ENCODE data around the gene NFE2L2.

The NFE2L2 gene

DNA sequence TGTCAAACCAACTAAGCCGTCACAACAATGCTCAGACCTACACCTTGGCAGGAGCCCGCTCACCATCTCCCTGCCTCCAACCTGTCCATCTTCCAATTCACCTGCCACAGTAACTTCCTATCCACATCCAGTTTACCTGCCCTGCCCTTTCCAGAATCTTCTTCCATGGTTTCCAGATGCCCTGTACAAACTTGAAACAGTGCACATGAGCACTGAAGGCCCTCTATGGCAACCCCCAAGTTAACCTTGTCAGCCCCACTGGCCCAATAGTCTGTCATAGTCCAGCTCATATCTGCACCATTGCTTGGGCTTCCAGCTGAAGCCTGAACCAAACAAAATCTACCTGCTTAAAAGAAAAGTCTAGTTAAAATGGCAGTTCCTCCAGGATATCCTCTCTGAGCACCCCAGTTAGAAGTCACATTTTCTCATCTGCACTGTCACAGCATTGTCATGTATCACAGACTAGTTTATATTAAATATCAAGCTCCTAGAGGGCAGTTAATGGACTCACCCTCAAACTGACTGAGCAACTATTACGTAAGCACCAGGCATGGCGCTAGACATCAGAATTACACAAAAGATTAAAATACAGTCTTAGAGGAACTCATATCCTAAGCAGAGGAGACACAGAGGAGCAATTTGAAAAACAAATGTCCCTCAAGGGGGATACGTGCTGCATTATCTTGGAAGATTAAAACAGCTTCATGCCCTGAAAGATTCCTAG is 11.6 kb downstream of the NFE2L2 start:
- ATAC-seq = no peak
- TF ChIP-seq POU6F1 (CRISPR knock-in tag; IDR thresholded peaks at IDR 0.05; ENCODE audit: borderline replicate concordance, low read depth) (no peak), ESRRG (CRISPR knock-in tag; IDR thresholded peaks at IDR 0.05) (no peak), ZNF70 (CRISPR knock-in tag; IDR thresholded peaks at IDR 0.05) (no peak), ZNF8 (CRISPR knock-in tag; IDR thresholded peaks at IDR 0.05) (no peak), ISL1 (CRISPR knock-in tag; IDR thresholded peaks at IDR 0.05) (no peak), PPARA (CRISPR knock-in tag; IDR thresholded peaks at IDR 0.05; ENCODE audit: borderline replicate concordance) (no peak), ARNTL (CRISPR knock-in tag; IDR thresholded peaks at IDR 0.05; ENCODE audit: borderline replicate concordance, low read depth) (no peak), ZNF565 (CRISPR knock-in tag; conservative IDR thresholded peaks at IDR 0.05; ENCODE audit: low read depth) (no peak), OSR1 (CRISPR knock-in tag; IDR thresholded peaks at IDR 0.05) (no peak), ZFP3 (CRISPR knock-in tag; IDR thresholded peaks at IDR 0.05) (no peak), RARB (CRISPR knock-in tag; IDR thresholded peaks at IDR 0.05) (no peak), ZC3H10 (CRISPR knock-in tag; IDR thresholded peaks at IDR 0.05) (no peak), TOX (CRISPR knock-in tag; IDR thresholded peaks at IDR 0.05; ENCODE audit: borderline replicate concordance) (no peak), TCF4 (CRISPR knock-in tag; IDR thresholded peaks at IDR 0.05; ENCODE audit: borderline replicate concordance) (no peak), BACH2 (CRISPR knock-in tag; IDR thresholded peaks at IDR 0.05; ENCODE audit: borderline replicate concordance) (no peak)
- TF ChIP-seq, protein P1, sequence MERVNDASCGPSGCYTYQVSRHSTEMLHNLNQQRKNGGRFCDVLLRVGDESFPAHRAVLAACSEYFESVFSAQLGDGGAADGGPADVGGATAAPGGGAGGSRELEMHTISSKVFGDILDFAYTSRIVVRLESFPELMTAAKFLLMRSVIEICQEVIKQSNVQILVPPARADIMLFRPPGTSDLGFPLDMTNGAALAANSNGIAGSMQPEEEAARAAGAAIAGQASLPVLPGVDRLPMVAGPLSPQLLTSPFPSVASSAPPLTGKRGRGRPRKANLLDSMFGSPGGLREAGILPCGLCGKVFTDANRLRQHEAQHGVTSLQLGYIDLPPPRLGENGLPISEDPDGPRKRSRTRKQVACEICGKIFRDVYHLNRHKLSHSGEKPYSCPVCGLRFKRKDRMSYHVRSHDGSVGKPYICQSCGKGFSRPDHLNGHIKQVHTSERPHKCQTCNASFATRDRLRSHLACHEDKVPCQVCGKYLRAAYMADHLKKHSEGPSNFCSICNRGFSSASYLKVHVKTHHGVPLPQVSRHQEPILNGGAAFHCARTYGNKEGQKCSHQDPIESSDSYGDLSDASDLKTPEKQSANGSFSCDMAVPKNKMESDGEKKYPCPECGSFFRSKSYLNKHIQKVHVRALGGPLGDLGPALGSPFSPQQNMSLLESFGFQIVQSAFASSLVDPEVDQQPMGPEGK (CRISPR knock-in tag; IDR thresholded peaks at IDR 0.05; ENCODE audit: borderline replicate concordance) = no peak

DNA sequence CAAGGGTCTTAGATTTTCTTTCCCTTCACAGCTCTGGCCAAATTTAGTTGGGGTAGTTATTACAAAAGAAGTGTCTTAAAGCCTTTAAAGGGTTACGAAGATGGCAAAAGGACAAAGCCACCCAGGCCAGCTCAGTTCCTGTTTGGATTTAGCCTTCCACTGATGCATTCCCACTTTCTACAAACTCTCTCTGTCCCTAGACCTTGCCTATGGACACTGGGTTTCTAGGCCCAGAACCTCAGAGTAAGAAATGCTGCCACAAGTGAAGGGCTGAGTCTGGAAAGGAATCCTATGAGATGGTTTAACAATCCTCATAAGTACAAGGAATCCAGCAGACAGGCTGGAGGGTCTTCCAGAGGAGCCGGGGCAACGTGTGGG is 13.4 kb downstream of the NFE2L2 start:
- ATAC-seq = no peak
- TF ChIP-seq, protein P1 (CRISPR knock-in tag; IDR thresholded peaks at IDR 0.05; ENCODE audit: borderline replicate concordance) = no peak
- TF ChIP-seq ESRRG (CRISPR knock-in tag; IDR thresholded peaks at IDR 0.05) (no peak), TSHZ2 (CRISPR knock-in tag; IDR thresholded peaks at IDR 0.05) (no peak), ZFP3 (CRISPR knock-in tag; IDR thresholded peaks at IDR 0.05) (no peak), CSDC2 (CRISPR knock-in tag; IDR thresholded peaks at IDR 0.05) (no peak), PPARA (CRISPR knock-in tag; IDR thresholded peaks at IDR 0.05; ENCODE audit: borderline replicate concordance) (no peak), SNAI2 (CRISPR knock-in tag; IDR thresholded peaks at IDR 0.05) (no peak), GLIS3 (CRISPR knock-in tag; IDR thresholded peaks at IDR 0.05) (no peak), CSRNP3 (CRISPR knock-in tag; IDR thresholded peaks at IDR 0.05) (no peak), OSR1 (CRISPR knock-in tag; IDR thresholded peaks at IDR 0.05) (no peak), POU6F1 (CRISPR knock-in tag; IDR thresholded peaks at IDR 0.05; ENCODE audit: borderline replicate concordance, low read depth) (no peak)

All from SK-N-SH treated with all-trans-retinoic acid at 6 μM for 48 hours (cell line).